ENCODE results near the gene NME8.

DNA sequence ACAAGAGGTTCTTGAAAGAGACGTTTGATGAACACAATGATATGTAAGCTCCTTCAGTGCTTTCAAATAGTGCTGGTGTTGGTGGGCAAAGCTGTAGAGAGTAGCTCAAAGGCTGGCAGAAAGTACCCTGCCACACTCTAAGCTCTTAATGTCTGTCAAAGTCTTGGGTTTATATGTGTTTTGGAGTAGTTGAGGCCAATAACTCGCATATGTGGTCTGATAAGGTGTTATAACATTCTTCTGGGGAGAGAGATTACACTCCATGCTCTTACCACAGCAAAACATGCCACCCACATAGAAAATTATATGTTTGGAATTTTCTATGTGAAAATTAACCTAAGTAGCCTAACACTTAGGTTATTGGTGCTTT is 30.8 kb upstream of the NME8 start:
- TF ChIP-seq EZH2 (IDR thresholded peaks at IDR 0.05; ENCODE audit: low read depth) (no peak), CTCF (conservative IDR thresholded peaks at IDR 0.05) (no peak)
